GM12874 (cell line): Measurements from ENCODE around the gene LDB3.

Source experiments
- TF ChIP-seq, protein P1 (sequence below): IDR thresholded peaks from 2 replicates; pipeline ENCODE4 v1.5.1; 2011; ENCODE audit warnings: low read depth, mild to moderate bottlenecking, control low read depth, low read length, moderate library complexity; ENCODE audit not compliant: insufficient read depth

LDB3 gene

DNA sequence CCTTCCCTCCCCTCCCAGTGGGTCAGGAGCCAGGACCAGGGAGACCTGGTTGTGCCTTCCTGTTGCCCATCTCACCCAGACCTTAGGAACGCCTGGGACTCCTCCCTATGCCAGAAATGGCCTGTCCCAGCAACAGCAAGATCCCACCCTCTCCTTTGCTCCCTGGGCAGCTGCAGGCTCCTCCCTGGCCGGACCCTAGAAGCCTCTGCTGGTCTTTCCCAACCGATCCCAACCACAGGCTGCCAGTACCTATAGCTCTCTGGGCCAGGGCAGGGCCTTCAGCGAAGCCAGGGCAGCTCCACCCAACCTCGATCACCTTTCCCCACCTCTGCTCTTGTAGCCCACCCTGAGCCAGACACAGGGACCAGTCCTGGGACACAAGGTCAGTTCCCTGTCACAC is 21.9 kb downstream of the LDB3 start:
- TF ChIP-seq, protein P1, sequence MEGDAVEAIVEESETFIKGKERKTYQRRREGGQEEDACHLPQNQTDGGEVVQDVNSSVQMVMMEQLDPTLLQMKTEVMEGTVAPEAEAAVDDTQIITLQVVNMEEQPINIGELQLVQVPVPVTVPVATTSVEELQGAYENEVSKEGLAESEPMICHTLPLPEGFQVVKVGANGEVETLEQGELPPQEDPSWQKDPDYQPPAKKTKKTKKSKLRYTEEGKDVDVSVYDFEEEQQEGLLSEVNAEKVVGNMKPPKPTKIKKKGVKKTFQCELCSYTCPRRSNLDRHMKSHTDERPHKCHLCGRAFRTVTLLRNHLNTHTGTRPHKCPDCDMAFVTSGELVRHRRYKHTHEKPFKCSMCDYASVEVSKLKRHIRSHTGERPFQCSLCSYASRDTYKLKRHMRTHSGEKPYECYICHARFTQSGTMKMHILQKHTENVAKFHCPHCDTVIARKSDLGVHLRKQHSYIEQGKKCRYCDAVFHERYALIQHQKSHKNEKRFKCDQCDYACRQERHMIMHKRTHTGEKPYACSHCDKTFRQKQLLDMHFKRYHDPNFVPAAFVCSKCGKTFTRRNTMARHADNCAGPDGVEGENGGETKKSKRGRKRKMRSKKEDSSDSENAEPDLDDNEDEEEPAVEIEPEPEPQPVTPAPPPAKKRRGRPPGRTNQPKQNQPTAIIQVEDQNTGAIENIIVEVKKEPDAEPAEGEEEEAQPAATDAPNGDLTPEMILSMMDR: no peak

DNA sequence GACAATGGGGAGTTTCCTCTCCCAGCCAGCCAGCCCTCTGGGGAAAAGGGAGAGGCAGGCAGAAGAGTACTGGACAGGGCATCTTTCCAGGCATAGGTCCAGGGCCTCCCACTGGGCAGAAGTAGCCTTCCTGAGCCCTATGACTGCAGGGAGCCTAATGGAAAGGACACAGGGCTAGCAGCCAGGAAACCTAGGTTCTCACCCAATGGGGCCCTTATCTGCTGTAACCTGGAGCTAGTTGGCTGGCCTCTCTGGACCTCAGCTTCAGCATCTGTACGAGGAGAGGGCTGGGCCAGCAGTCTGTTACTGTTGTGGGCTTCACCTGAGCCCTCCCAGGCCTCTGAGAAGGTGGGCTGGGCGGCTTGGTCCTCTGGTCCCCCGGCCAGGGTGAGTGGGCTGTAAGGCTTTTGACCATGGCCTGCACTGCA is 22.4 kb downstream of the LDB3 start:
- TF ChIP-seq, protein P1: no peak

DNA sequence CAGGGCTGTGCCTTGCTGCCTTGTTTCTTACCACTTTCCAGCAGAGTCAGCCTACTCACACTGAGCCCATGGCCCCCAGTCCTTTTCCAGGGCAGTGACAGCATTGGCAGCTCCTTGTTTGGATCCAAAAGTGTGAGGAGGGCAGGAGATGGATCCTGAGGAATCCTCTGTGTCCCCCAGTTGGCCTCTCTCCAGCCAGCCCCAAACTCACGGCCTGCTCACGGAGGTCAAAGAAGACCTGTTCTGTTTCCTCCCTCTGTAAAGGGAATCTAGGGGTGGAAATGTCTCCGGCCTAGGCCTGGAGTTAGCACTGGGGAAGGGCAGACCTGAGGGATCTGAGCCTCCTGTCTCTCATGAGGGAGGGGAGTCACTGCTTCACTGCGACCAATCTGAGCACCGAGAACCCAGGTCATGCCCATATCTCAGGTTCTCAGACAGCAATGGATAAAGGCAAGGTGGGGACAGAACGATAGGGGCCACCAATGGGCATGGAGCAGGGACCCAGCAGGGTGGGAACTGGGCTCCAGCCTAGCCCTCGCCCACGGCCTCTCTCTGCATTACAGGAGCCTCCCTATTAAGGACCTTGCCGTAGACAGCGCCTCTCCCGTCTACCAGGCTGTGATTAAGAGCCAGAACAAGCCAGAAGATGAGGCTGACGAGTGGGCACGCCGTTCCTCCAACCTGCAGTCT is 23.2 kb downstream of the LDB3 start:
- TF ChIP-seq, protein P1: no peak

DNA sequence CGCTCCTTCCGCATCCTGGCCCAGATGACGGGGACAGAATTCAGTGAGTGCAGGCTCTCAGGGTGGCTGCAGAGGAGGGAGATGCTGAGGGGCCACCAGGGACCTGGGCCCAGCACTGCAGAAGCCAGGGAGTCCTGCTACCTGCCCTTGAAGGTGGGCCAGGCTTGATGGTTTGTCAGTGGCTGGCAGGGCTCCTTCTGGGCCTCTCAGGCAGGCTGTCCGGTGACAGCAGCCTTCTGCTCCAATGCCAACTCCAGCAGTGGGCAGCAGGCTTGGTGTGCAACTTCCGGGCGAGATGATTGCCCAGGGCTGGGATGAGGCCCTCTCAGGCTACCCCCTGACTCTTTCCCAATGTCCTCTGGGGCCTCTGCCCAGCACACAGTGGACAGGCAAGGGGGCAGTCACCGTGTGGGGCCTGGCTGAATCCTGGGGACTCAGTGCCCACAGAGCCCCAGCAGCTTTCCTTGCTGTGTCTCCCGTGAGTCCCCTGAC is 23.8 kb downstream of the LDB3 start:
- TF ChIP-seq, protein P1: no peak

DNA sequence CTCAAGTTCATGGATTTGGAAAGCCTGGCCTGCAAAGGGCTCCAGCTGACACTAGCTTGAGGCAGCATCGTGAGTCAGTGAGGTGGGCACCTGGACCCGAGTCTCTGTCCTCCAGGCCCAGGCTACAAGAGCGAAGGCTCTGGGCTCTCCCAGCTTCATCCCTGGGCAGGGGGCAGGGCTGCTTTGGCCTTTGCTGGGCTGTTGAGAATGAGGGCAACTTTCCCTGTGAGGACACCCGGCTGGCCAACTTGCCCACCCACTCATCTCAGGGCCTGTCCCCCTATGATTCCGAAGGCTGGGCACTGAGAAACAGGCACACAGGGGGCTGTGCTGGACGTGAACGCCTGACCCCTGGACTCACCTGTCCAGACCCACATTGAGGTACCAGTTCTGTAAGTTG is 24.4 kb downstream of the LDB3 start:
- TF ChIP-seq, protein P1: no peak

DNA sequence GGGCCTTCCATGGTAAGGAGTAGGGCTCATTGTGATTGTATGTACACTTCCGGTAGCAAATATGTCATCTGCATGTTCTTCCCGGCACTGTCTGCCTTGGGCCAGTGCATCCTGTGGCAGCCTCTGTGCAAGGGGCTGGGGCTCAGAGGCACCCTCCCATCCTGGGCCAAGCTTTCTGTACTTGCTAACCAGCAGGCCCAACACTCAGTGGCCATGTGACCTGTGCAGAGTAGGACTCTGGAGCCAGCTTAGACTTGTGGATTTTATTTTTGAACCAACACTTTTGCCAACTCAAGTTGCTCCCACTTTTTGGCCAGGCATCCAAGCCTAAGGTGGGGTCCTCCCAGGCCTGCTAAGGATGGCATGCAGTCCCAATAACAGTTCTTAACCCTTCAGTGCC is 25.0 kb downstream of the LDB3 start:
- TF ChIP-seq, protein P1: no peak

DNA sequence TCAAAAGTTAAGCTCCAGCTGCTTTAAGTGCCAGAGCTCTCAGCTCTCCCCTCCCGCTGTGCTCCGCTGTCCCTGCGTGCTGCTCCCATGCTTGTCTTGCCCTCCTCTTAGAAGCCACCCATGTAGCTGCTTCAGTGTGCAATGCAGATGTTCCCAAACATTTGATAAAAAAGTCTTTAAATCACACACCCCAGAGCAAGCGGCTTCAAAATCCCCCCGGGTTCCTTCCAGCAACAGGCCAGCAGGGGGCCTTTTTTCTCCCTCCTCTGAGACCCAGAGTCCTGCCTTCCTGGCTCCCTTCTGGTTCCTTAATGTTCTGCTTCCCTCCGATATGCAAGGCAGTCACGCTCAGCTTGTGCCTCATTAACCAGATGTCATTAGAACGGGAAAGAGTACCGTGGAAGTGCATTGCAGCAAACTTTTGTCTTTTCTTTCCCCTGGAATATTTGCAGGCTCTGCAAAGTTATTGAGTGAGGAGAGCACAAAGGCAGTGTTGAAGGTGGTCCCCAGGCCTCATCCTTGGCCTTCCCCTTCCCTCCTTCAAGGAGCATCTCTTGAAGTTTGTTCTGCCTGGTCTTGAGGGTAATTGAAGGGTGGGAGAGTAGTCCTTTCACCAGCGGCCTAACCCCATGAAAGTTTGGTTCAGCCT is 25.5 kb downstream of the LDB3 start:
- TF ChIP-seq, protein P1: peak; percentile 72
